B cell (primary cell): ENCODE measurements around the gene RPL37. TPM values are rescaled to one million over a fixed set of nuclear protein-coding genes. Genes with fewer than 3 reads are reported as not detected.

Experiments
- ATAC-seq: fragments of 200-7000 bp; cut with Tn5 transposase; one replicate; pipeline ENCODE4 v1.10.0; 2021; ENCODE audit warnings: low read depth, mild to moderate bottlenecking, moderate number of reproducible peaks, moderate library complexity
- CTCF ChIA-PET: fragments of 350-600 bp; sonication (Branson Sonifier 250); formaldehyde crosslinking; loops from one replicate; lab custom pipeline; 2021; ENCODE audit warnings: antibody characterized with exemption, inconsistent platforms; lab: Charles Lee
- POLR2A ChIA-PET: fragments of 350-600 bp; sonication (Branson Sonifier 250); formaldehyde crosslinking; loops from one replicate; lab custom pipeline; 2021; ENCODE audit warnings: antibody characterized with exemption; lab: Charles Lee
- DNase-seq: peaks from one replicate; pipeline ENCODE4 v3.0.0; 2013
- H2AFZ ChIP-seq: 2 replicates; pipeline ENCODE4 v1.6.1; 2012; ENCODE audit warnings: mild to moderate bottlenecking, low read depth, low read length; ENCODE audit not compliant: insufficient read depth, poor library complexity, severe bottlenecking
- H3K27ac ChIP-seq, 2 donors: 1 replicate in 1 of 2; 2 replicates in 1 of 2; pipeline ENCODE4 v1.5.1; 2012 to 2013; ENCODE audit warnings: low read length in 2 of 2, mild to moderate bottlenecking in 2 of 2, moderate library complexity in 1 of 2
- H3K27me3 ChIP-seq, 4 experiments: fragments of 200-600 bp in 1 of 4; sonication (generic) in 1 of 4; replicated peaks in 1 of 4; 1 replicate in 2 of 4; 2 replicates in 2 of 4; pipeline versions ENCODE4 v1.6.1 to v1.7.0; 2013 to 2016; ENCODE audit warnings: low read length in 3 of 4, mild to moderate bottlenecking in 2 of 4, mixed read lengths in 1 of 4, moderate library complexity in 1 of 4; ENCODE audit not compliant: insufficient read depth in 4 of 4, control insufficient read depth in 3 of 4; ENCODE audit errors: control extremely low read depth in 1 of 4
- H3K36me3 ChIP-seq, 2 experiments: replicated peaks in 1 of 2; 1 replicate in 1 of 2; 2 replicates in 1 of 2; pipeline versions ENCODE4 v1.6.1 to v1.7.1; 2013; ENCODE audit warnings: low read length in 1 of 2; ENCODE audit not compliant: insufficient read depth in 2 of 2, control insufficient read depth in 1 of 2; ENCODE audit errors: control extremely low read depth in 1 of 2, extremely low read depth in 1 of 2
- H3K4me1 ChIP-seq, 2 donors: fragments of 200-600 bp in 1 of 2; sonication (generic) in 1 of 2; 1 replicate in 1 of 2; 2 replicates in 1 of 2; pipeline versions ENCODE4 v1.5.1 to v1.6.1; 2013 to 2017; ENCODE audit warnings: low read length in 2 of 2; ENCODE audit not compliant: control insufficient read depth in 2 of 2, insufficient read depth in 2 of 2
- H3K4me2 ChIP-seq: replicated peaks from 2 replicates; pipeline ENCODE3; 2012; ENCODE audit warnings: mild to moderate bottlenecking, low read depth, low read length; ENCODE audit not compliant: poor library complexity, severe bottlenecking
- H3K4me3 ChIP-seq, 5 experiments: fragments of 200-600 bp in 1 of 5; sonication (generic) in 1 of 5; 1 replicate in 3 of 5; 2 replicates in 2 of 5; pipeline versions ENCODE4 v1.5.1 to v1.7.0; 2011 to 2016; ENCODE audit warnings: low read length in 4 of 5, mild to moderate bottlenecking in 4 of 5, low read depth in 2 of 5, control low read depth in 1 of 5, moderate library complexity in 1 of 5; ENCODE audit not compliant: insufficient read depth in 1 of 5; ENCODE audit errors: control extremely low read depth in 1 of 5, extremely low read depth in 1 of 5
- H3K79me2 ChIP-seq: fragments of 200-600 bp; sonication (generic); one replicate; pipeline ENCODE4 v1.6.0; 2016; ENCODE audit warnings: low read length; ENCODE audit not compliant: control insufficient read depth, insufficient read depth
- H3K9ac ChIP-seq: fragments of 200-600 bp; sonication (generic); 2 replicates; pipeline ENCODE4 v1.6.1; 2017; ENCODE audit warnings: mild to moderate bottlenecking, low read length, moderate library complexity
- H3K9me3 ChIP-seq, 3 donors: one replicate each; pipeline versions ENCODE4 v1.6.1 to v1.7.1; 2013; ENCODE audit warnings: low read length in 2 of 3; ENCODE audit not compliant: control insufficient read depth in 2 of 3, insufficient read depth in 1 of 3; ENCODE audit errors: control extremely low read depth in 1 of 3
- H4K20me1 ChIP-seq: 2 replicates; pipeline ENCODE4 v1.6.0; 2012; ENCODE audit warnings: mild to moderate bottlenecking, low read length; ENCODE audit not compliant: insufficient read depth, control insufficient read depth, poor library complexity, severe bottlenecking
- H3K27ac Mint-ChIP-seq: one replicate; pipeline ENCODE4 v1.8.0; 2021; ENCODE audit warnings: mixed read lengths
- H3K27me3 Mint-ChIP-seq: one replicate; pipeline ENCODE4 v1.8.0; 2021; ENCODE audit warnings: mixed read lengths
- H3K4me1 Mint-ChIP-seq: one replicate; pipeline ENCODE4 v1.8.0; 2021; ENCODE audit warnings: mixed read lengths
- H3K4me3 Mint-ChIP-seq: one replicate; pipeline ENCODE4 v1.8.0; 2021; ENCODE audit warnings: mixed read lengths
- H3K9me3 Mint-ChIP-seq: one replicate; pipeline ENCODE4 v1.8.0; 2022; ENCODE audit warnings: mixed read lengths; ENCODE audit not compliant: insufficient read depth
- EZH2 ChIP-seq: IDR thresholded peaks from 2 replicates; pipeline ENCODE4 v1.6.1; 2012; ENCODE audit warnings: borderline replicate concordance, low read depth, mild to moderate bottlenecking, moderate library complexity, low read length; ENCODE audit not compliant: insufficient read depth, poor library complexity, severe bottlenecking
- WGBS: methylation state at CpG from one replicate; pipeline ENCODE4 v1.1.5; 2013; ENCODE audit warnings: missing lambda C conversion rate; ENCODE audit not compliant: insufficient coverage; 5-methylcytosine and 5-hydroxymethylcytosine counted together
- intact Hi-C: fragments of 100-400 bp; cut with micrococcal nuclease; formaldehyde crosslinking; loops from one replicate; pipeline ENCODE4 v1.10.0; 2022
- polyA plus RNA-seq: library from polyadenylated mRNA; depleted of rRNA; stranded (reverse); fragments of >200 nt; gene quantifications from 2 replicates; pipeline ENCODE4 v1.2.3, GENCODE V29; 2012
- total RNA-seq, 2 donors: library from RNA; stranded (reverse); fragments of 120-200 nt in 1 of 2; gene quantifications; 1 replicate in 1 of 2; 2 replicates in 1 of 2; pipeline versions ENCODE4 v1.2.3 to v1.2.4, GENCODE V29; 2013 to 2022
- TF ChIP-seq, protein P1 (sequence below): fragments of 200-600 bp; IDR thresholded peaks from one replicate; pipeline ENCODE4 v1.8.0; 2022; ENCODE audit warnings: antibody characterized with exemption, mild to moderate bottlenecking

Gene RPL37
- total and polyA plus RNA-seq, 2 donors (not counting 1 experiment from before 2014, with no cell fraction given) = 173 to 2,240 TPM

DNA sequence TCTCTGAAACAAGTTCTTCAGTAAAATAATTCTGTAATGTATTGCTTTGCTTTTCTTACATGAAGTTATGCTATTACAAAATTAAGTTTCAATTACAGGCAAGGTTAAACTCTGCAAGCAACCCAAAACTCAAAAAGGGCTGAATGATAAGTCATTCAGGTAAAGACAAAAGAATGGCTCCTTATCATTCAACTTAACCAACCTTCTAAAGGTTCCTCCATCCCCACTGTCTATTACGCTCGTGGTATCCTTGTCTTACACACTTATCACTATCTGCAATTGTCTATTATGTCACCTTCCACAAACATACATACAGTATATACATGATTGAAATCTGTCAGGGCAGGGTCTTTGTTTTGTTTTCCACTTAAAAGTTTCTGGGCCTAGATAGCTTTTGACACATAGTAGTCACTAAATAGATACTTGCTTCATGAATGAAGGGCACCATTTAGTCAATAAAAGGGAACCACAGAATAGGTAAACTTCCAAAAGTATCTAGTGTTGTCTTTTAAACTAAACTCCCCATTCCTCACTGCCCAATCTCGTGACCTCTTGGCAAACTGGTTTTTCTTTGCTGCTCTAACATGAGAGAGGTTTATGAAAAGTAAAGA is 6.9 kb downstream of the RPL37 start:
- Histone ChIP-seq H3K27ac (no peak overlapping the region), H3K27me3 (no peaks in the 10 kb centered on the region), H3K36me3 (peaks cover 27 to 61% of the 10 kb centered on the region in 2 experiments), H3K4me3 (no peak overlapping the region), H3K79me2 (no peaks in the 10 kb centered on the region), H3K9me3 (no peaks in the 10 kb centered on the region), H3K9ac (no peak overlapping the region), H2AFZ (no peak overlapping the region), H3K4me1 (peaks cover 2 to 3% of the 10 kb centered on the region in 2 donors), H4K20me1 (peaks cover 32% of the 10 kb centered on the region), H3K4me2 (no peak overlapping the region)
- ChIA-PET POLR2A (no interaction called here), CTCF (no interaction called here)
- H3K27me3 Mint-ChIP-seq = no peaks in the 10 kb centered on the region
- DNase-seq (no peak), ATAC-seq (no peak)
- intact Hi-C loops = no loop called here
- H3K4me1 Mint-ChIP-seq = peaks cover 18% of the 10 kb centered on the region
- H3K27ac Mint-ChIP-seq = no peak overlapping the region
- no peak overlapping the region for H3K4me3 Mint-ChIP-seq
- H3K9me3 Mint-ChIP-seq = no peaks in the 10 kb centered on the region
- TF ChIP-seq, protein P1, sequence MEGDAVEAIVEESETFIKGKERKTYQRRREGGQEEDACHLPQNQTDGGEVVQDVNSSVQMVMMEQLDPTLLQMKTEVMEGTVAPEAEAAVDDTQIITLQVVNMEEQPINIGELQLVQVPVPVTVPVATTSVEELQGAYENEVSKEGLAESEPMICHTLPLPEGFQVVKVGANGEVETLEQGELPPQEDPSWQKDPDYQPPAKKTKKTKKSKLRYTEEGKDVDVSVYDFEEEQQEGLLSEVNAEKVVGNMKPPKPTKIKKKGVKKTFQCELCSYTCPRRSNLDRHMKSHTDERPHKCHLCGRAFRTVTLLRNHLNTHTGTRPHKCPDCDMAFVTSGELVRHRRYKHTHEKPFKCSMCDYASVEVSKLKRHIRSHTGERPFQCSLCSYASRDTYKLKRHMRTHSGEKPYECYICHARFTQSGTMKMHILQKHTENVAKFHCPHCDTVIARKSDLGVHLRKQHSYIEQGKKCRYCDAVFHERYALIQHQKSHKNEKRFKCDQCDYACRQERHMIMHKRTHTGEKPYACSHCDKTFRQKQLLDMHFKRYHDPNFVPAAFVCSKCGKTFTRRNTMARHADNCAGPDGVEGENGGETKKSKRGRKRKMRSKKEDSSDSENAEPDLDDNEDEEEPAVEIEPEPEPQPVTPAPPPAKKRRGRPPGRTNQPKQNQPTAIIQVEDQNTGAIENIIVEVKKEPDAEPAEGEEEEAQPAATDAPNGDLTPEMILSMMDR = no peak
- no peak for TF ChIP-seq EZH2
- no CpG with 5 or more reads among the region's 3 CpGs for WGBS

DNA sequence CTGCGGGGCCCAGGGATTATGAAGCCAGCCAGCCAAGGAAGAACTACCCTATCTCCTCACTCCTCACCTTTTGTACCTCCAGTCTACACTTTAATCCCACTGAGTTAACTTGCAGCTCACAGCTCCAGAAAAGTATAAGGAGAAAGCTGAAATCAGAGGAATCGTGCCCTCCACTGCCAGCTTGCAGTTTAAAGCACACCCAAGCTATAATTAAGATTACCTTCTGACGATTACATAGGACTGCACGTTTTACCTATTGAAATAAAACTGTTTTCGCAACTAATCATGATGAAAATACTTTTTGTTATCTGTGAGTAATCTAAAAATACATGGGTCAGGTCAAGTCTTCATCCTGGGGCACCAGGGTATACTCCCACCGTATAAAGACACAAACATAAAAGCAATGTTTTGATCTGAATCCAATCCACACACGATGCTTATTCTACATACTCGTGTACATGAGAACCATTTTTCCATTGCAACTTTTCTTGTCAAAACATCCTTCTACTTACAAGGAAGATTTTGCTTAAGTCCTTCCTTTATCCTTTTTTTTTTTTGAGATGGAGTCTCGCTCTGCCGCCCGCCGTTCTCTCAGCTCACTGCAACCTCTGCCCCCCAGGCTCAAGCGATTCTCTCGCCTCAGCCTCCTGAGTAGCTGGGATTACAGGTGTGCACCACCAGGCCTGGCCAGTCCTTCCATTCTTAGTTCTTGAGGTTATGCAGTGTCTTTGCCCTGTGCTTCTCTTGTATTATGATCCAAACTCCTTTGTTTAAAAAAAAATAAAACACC is 7.6 kb downstream of the RPL37 start:
- Histone ChIP-seq H2AFZ (no peak overlapping the region), H3K79me2 (no peaks in the 10 kb centered on the region), H3K9ac (no peak overlapping the region), H3K36me3 (peaks cover 27 to 54% of the 10 kb centered on the region in 2 experiments), H3K9me3 (no peaks in the 10 kb centered on the region), H3K27me3 (no peaks in the 10 kb centered on the region), H3K4me1 (no peaks in the 10 kb centered on the region), H3K4me2 (no peak overlapping the region), H4K20me1 (peaks cover 29% of the 10 kb centered on the region), H3K27ac (no peak overlapping the region), H3K4me3 (no peak overlapping the region)
- ChIA-PET CTCF (no interaction called here), POLR2A (no interaction called here)
- ATAC-seq = no peak
- intact Hi-C loops = no loop called here
- Mint-ChIP-seq H3K9me3 (no peaks in the 10 kb centered on the region), H3K27ac (no peak overlapping the region), H3K27me3 (no peaks in the 10 kb centered on the region), H3K4me3 (no peak overlapping the region), H3K4me1 (peaks cover 10% of the 10 kb centered on the region)
- 95% methylated on average over 11 of the region's 14 CpGs for WGBS
- TF ChIP-seq, protein P1 = no peak
- TF ChIP-seq EZH2 = no peak
- no peak for DNase-seq
